ENCODE measurements around the gene MTCL1. TPM values are rescaled to one million over a fixed set of nuclear protein-coding genes. Genes with fewer than 3 reads are reported as not detected.
"Not testable (repeated sequence)": the region's sequence is repeated elsewhere in the genome, so short reads cannot be mapped to it uniquely, and the experiment has no call there.

MTCL1 gene
- total RNA-seq, 2 experiments from 2014 or later = 0.92 to 1.1 TPM

- ChIA-PET CTCF (no interaction called here), POLR2A (no interaction called here)
Measured at GRCh38 chr18:8758466-8758865, 53.1 kb downstream of the MTCL1 start.

DNA sequence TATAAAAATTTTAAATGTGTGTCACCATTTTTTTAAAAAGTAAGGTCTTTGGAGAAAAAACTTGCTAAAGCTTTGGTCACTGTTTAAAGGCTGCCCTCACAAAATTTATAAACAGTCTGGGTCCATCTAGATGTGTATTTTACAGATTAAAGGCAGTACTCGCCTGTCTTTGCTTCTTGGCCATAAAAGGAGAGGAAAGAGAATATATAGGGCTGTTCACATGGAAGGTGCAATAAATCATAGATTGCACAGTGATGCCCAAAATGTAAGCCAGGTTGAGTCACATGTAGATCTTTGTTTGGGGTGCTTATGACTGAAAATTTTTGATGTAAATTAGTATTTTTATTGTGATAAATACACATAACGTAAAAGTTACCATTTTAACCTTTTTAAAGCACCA, 55.6 kb downstream of the MTCL1 start:
- POLR2A ChIA-PET = no interaction called here
- CTCF ChIA-PET = no interaction called here

GRCh38 chr18:8761535-8761934, 56.2 kb downstream of the MTCL1 start:
- CTCF ChIA-PET = interaction anchor here (0.6 kb wide), 1 partner anchor 103 kb away, joined by 3 read pairs; no protein-coding TSS in a partner anchor
- POLR2A ChIA-PET = not testable (repeated sequence)

DNA sequence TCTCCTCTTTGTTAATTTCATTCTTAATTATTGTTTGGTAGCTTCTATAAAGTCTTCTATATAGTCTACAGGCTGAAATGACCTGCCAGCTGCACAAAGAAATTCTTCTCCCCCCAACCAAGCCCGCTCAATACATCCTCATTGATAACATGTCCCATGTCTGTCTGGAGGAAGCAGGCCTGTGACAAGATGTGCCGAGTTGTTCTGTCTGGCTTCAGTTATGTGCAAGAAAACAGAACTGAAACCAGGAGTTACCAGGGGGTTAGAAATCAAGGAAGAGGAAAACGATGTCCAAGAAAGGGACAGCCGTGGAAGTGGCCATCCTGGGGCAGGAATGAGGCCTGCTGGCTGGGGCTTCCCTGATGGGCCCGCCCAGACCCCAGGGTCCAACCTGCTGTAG, 57.6 kb downstream of the MTCL1 start:
- ChIA-PET POLR2A (no interaction called here), CTCF (no interaction called here)

GRCh38 chr18:8763611-8764010, 58.3 kb downstream of the MTCL1 start:
- ChIA-PET CTCF (no interaction called here), POLR2A (no interaction called here)

GRCh38 chr18:8765783-8766463, 60.6 kb downstream of the MTCL1 start:
- POLR2A ChIA-PET = no interaction called here
- CTCF ChIA-PET = no interaction called here

- CTCF ChIA-PET = no interaction called here
- POLR2A ChIA-PET = no interaction called here
Measured at GRCh38 chr18:8766559-8767293, 61.4 kb downstream of the MTCL1 start.

GRCh38 chr18:8767340-8767739, 62.0 kb downstream of the MTCL1 start:
- CTCF ChIA-PET = no interaction called here
- POLR2A ChIA-PET = no interaction called here

GRCh38 chr18:8769509-8770095, 64.2 kb downstream of the MTCL1 start:
- POLR2A ChIA-PET = no interaction called here
- CTCF ChIA-PET = no interaction called here

GRCh38 chr18:8770657-8771056, 65.3 kb downstream of the MTCL1 start:
- ChIA-PET POLR2A (no interaction called here), CTCF (no interaction called here)

DNA sequence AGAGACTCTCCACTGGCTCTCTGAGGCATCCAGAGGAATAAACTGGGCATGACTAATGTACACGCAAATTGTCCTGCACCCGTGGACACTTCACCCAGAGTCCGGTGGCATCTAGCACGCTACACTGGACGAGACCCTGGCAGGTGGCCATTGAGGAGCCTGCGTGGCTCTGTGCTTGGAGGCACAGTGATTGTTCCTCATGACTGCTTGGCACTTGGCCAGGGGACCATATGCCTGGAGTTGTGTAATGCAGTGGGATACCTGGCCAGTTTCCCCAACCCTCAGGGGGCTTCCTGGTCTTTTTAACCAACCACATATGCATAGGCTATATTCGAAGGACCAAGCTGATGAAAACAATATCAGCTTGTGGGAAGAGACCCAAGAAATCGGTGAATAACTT, 66.6 kb downstream of the MTCL1 start:
- CTCF ChIA-PET = no interaction called here
- POLR2A ChIA-PET = no interaction called here

DNA sequence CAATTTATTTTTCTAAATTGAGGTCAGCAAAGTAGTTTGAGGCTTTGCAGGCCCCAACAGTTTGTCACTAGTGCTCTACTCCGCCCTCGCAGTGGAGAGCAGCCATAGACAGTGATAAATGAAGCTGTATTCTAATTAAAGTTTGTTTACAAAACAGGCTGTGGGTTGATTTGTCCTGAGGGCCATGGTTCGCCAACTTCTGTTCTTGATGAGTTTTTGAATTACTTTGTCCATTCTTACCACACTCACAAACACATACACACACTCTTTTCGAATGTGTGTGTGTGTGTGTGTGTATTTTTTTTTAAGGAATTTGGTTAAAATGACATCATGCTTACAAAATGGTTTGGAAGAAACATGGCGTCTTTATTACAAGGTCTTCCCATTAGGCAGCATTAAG, 68.6 kb downstream of the MTCL1 start:
- CTCF ChIA-PET = no interaction called here

DNA sequence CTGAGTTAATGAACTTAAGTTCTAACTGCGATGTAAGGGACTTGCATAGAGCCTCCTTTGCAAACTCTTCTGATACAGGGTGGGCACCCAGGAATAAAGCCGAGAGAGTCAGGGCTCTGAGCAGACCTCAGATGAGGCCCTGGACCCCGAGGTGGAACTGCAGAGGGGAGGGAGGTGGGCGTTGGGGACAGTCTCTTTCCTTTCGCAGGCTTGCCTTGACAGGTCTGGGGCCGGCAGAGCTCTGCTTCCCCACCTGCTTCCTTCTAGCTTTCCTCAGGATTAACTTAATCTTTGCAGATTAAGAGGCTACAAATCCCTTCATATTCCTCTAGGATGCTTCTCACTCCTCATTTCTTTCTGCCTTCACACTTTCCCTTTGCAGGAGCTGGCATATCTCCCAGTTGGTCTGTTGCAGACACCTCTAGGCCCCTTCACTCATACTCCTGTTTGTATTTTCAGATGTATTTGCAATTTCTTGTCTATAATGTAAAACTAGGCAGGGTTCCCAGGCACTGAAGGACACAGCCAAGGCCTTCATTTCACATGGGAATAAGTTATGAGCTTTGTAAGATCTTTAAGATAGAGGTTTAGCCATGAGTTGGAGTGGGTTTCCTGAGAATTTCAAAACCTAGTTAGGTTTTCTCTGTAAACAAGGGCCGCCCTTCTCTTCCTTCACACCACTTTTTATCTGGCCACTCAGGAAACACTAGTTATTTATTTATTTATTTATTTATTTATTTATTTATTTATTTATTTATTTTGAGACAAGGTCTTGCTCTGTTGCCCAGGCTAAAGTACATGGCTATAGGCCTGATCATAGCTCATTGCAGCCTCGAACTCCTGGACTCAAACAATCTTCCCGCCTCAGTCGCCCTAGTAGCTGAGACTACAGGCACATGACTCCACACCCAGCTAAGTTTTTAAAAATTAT, 70.9 kb downstream of the MTCL1 start:
- CTCF ChIA-PET = no interaction called here
- POLR2A ChIA-PET = no interaction called here

More for the DNA sequence above, 68.6 kb downstream of the MTCL1 start:
- POLR2A ChIA-PET = no interaction called here

DNA sequence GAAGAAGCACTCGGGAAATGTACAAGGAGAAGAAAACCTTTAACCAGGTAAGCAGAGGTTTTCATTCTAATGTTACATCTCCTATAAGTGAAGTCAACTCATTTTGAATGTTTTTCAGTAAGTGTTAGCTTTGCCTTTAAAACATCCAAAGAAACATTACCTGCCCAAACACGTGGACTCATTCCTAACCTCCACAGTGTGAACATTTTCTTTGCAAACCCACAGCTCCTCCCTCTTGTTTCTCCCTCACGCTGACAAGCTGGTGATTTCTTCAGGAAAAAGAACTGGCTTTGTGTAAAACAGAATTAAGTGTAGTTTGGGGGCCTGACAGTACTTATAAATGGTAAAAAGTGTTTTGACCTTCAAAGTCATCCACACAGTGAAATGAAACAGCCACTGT, 72.5 kb downstream of the MTCL1 start:
- POLR2A ChIA-PET = no interaction called here
- CTCF ChIA-PET = no interaction called here

DNA sequence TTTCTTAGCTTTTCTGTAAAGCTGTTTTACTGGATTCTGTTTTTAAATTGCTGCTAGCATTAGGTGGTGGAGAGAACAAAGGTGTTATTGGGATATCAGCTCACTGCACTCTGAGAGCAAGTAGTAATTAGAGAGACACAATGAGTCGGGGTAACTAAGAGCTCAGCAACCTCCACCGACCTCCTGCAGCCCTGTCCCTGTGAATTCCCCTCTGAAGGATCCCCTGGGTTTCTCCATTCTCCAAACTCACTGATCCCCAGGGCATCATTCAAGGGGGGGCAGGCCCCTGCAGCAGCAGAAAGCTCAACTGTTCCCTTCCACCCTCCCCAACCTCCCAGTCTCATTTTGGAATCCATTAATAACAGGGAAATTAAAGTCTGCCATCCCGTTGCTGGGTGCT, 73.0 kb downstream of the MTCL1 start:
- CTCF ChIA-PET = no interaction called here

DNA sequence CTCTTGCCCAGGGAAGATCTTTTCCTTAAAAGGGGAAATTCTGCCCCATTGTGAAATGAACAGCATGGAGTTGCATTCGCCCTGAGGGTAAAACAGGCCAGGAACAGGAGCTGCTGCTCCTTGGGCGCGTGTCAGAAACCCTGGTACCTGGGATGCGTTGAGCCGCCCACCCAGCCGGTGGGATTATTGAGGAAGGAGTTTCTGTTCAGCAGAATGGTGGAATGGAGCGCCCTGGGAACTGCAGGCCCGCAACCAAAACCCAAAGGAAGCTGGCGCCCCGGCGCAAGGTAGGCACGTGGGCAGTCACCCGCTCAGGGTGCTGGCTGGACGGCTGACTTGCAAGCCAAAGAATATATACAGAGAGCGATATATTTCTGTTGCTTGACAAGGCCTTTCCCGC, 73.5 kb downstream of the MTCL1 start:
- CTCF ChIA-PET = no interaction called here
- POLR2A ChIA-PET = no interaction called here

More for the DNA sequence above, 73.0 kb downstream of the MTCL1 start:
- POLR2A ChIA-PET = no interaction called here

- ChIA-PET POLR2A (no interaction called here), CTCF (no interaction called here)
Measured at GRCh38 chr18:8779251-8779650, 73.9 kb downstream of the MTCL1 start.

- POLR2A ChIA-PET = no interaction called here
- CTCF ChIA-PET = no interaction called here
Measured at GRCh38 chr18:8780227-8780626, 74.9 kb downstream of the MTCL1 start.

DNA sequence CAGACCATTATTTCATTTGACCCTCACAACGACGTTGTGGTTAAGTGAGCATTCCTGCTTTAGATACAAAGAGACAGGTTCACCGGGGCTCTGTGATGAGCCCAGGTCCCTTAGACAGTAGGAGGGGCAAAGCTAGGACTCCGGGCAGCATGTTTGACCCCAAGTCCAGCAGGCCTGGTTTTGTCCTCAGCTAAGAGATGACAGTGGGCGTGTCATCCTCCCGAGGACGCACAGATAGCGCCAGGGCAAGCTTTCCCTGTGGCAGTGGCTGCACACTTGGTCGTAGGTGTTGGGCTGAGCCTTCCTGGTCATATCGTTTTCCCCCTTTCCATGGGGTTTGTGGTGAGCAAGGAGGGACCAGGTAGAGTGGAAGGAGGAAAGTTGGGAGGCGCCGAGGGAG, 76.3 kb downstream of the MTCL1 start:
- CTCF ChIA-PET = no interaction called here

GRCh38 chr18:8783335-8783993, 78.1 kb downstream of the MTCL1 start:
- CTCF ChIA-PET = no interaction called here
- POLR2A ChIA-PET = no interaction called here

More for the DNA sequence above, 76.3 kb downstream of the MTCL1 start:
- POLR2A ChIA-PET = no interaction called here

Measured in activated CD8-positive, alpha-beta memory T cell treated with anti-CD3 and anti-CD28 coated beads for 36 hours (primary cell).